ENCODE results near the gene PGA4.

Gene PGA4

GRCh38 chr11:61266602-61267001 is 44.5 kb downstream of the PGA4 start:
- no peak overlapping the region for H3K4me3 ChIP-seq (ENCODE audit: low read depth, low read length)
- H3K27ac ChIP-seq (ENCODE audit: low read depth, low read length) = no peak overlapping the region
- H3K36me3 ChIP-seq (ENCODE audit: insufficient read depth, low read length) = no peaks in the 10 kb centered on the region
- H3K4me1 ChIP-seq (ENCODE audit: control insufficient read depth, insufficient read depth, low read length, unreplicated experiment) = peaks cover 3% of the 10 kb centered on the region
- no peak overlapping the region for H2AFZ ChIP-seq (ENCODE audit: low read length, unreplicated experiment)
- no peaks in the 10 kb centered on the region for H3K79me2 ChIP-seq (ENCODE audit: control insufficient read depth, insufficient read depth, low read length, unreplicated experiment)
- H3K27me3 ChIP-seq (ENCODE audit: insufficient read depth, low read length) = no peaks in the 10 kb centered on the region

DNA sequence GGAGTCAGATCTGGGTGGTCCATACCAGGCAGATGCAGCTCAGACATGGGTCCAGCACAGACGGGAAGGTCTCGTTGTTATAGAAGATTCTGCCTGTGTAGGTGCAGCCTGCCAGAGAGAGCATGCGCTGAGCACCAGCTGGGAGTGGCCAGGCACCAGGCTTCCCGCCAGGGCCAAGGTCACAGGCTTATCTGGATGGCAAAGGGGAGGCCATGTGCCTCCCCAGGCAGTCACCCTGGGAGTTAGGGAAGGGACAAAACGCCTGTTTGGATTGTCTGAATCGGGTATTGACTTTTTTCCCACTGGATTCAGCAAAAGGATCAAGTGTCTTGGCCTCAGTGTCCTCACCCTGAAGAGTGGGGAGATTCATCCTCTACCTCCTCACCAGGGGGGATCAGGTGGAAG is 45.3 kb downstream of the PGA4 start:
- Histone ChIP-seq H3K79me2 (ENCODE audit: control insufficient read depth, insufficient read depth, low read length, unreplicated experiment) (no peaks in the 10 kb centered on the region), H3K27ac (ENCODE audit: low read depth, low read length) (no peak overlapping the region), H3K36me3 (ENCODE audit: insufficient read depth, low read length) (no peaks in the 10 kb centered on the region), H3K27me3 (ENCODE audit: insufficient read depth, low read length) (no peaks in the 10 kb centered on the region), H2AFZ (ENCODE audit: low read length, unreplicated experiment) (no peak overlapping the region), H3K4me3 (ENCODE audit: low read depth, low read length) (no peak overlapping the region), H3K4me1 (ENCODE audit: control insufficient read depth, insufficient read depth, low read length, unreplicated experiment) (peaks cover 3% of the 10 kb centered on the region)

DNA sequence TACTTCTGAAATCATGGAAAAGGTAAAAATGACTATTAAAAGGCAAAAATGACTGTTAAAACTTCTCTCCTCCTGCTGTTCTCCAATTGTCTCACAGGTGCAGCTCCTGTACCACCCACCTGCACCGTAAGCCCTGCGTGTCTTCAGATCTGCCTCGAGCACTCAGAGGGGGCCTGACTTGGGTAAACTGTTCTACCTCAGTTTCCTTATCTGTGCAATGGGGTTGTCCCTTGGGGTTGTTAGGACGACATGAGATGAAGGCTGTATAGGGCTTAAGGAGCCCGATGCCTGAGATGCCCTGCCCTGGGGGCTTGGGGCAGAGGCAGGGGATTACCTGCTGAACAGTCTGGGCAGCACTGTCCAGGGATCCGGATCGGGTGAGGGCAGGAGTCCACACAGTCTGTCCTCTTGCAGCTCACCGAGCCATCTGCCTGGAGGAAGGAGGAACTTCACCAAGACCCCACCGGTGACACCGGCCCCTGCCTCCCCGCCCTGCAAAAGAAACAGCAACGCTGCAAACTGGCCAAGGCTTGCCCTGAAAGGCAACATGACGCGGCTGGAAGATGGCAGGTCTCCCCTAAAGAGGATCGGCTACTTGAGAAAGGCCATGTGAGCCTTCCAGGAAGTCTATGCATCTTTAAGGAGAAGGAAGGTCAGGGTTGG is 46.6 kb downstream of the PGA4 start:
- Histone ChIP-seq H3K4me1 (ENCODE audit: control insufficient read depth, insufficient read depth, low read length, unreplicated experiment) (peaks cover 3% of the 10 kb centered on the region), H3K36me3 (ENCODE audit: insufficient read depth, low read length) (no peaks in the 10 kb centered on the region), H3K79me2 (ENCODE audit: control insufficient read depth, insufficient read depth, low read length, unreplicated experiment) (no peaks in the 10 kb centered on the region), H2AFZ (ENCODE audit: low read length, unreplicated experiment) (no peak overlapping the region), H3K27ac (ENCODE audit: low read depth, low read length) (no peak overlapping the region), H3K27me3 (ENCODE audit: insufficient read depth, low read length) (no peaks in the 10 kb centered on the region), H3K4me3 (ENCODE audit: low read depth, low read length) (no peak overlapping the region)

DNA sequence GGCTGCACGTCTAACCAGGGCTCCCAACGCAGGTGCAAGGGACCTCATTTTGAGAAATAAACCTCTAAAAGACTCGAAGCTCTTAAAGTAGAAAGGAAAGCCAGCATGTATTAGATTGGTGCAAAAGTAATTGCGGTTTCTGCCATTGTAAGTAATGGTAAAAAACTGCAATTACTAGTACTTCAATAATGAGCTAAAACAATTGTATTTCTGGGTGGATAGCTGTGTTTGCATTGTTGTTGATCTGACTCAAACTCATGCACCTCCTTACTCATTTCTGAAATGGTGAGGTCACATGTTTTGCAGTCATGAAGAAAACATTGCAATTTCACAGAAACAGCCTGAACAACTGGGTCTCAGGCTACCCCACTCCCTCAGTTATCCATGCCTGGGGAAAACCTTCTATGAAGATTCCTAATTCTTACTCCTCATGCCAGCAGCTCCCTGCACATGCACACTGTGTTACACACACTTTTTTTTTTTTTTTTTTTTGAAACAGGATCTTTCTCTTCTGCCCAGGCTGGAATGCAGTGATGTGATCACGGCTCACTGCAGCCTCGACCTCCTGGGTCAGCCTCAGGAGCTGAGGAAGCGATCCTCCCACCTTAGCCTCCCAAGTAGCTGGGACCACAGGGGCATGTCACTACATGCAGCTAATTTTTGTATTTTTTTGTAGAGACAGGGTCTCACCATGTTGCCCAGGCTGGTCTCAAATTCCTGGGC is 48.4 kb downstream of the PGA4 start:
- Histone ChIP-seq H3K4me1 (ENCODE audit: control insufficient read depth, insufficient read depth, low read length, unreplicated experiment) (peaks cover 3% of the 10 kb centered on the region), H3K27ac (ENCODE audit: low read depth, low read length) (no peak overlapping the region)

GRCh38 chr11:61272731-61273130 is 50.6 kb downstream of the PGA4 start:
- no peak overlapping the region for H2AFZ ChIP-seq (ENCODE audit: low read length, unreplicated experiment)
- no peak overlapping the region for H3K27ac ChIP-seq (ENCODE audit: low read depth, low read length)
- H3K4me1 ChIP-seq (ENCODE audit: control insufficient read depth, insufficient read depth, low read length, unreplicated experiment) = no peaks in the 10 kb centered on the region
- H3K4me3 ChIP-seq (ENCODE audit: low read depth, low read length) = no peak overlapping the region
- no peaks in the 10 kb centered on the region for H3K79me2 ChIP-seq (ENCODE audit: control insufficient read depth, insufficient read depth, low read length, unreplicated experiment)
- H3K36me3 ChIP-seq (ENCODE audit: insufficient read depth, low read length) = no peaks in the 10 kb centered on the region
- H3K27me3 ChIP-seq (ENCODE audit: insufficient read depth, low read length) = no peaks in the 10 kb centered on the region

More for the DNA sequence above, 48.4 kb downstream of the PGA4 start:
- Histone ChIP-seq H3K36me3 (ENCODE audit: insufficient read depth, low read length) (no peaks in the 10 kb centered on the region), H2AFZ (ENCODE audit: low read length, unreplicated experiment) (no peak overlapping the region), H3K27me3 (ENCODE audit: insufficient read depth, low read length) (no peaks in the 10 kb centered on the region), H3K4me3 (ENCODE audit: low read depth, low read length) (no peak overlapping the region), H3K79me2 (ENCODE audit: control insufficient read depth, insufficient read depth, low read length, unreplicated experiment) (no peaks in the 10 kb centered on the region)

GRCh38 chr11:61273178-61274078 is 51.3 kb downstream of the PGA4 start:
- H3K27me3 ChIP-seq (ENCODE audit: insufficient read depth, low read length) = no peaks in the 10 kb centered on the region
- H3K4me1 ChIP-seq (ENCODE audit: control insufficient read depth, insufficient read depth, low read length, unreplicated experiment) = no peaks in the 10 kb centered on the region
- H3K4me3 ChIP-seq (ENCODE audit: low read depth, low read length) = no peak overlapping the region
- H3K27ac ChIP-seq (ENCODE audit: low read depth, low read length) = no peak overlapping the region
- no peaks in the 10 kb centered on the region for H3K79me2 ChIP-seq (ENCODE audit: control insufficient read depth, insufficient read depth, low read length, unreplicated experiment)
- H2AFZ ChIP-seq (ENCODE audit: low read length, unreplicated experiment) = no peak overlapping the region
- H3K36me3 ChIP-seq (ENCODE audit: insufficient read depth, low read length) = no peaks in the 10 kb centered on the region

- Histone ChIP-seq H2AFZ (ENCODE audit: low read length, unreplicated experiment) (no peak overlapping the region), H3K36me3 (ENCODE audit: insufficient read depth, low read length) (no peaks in the 10 kb centered on the region), H3K27me3 (ENCODE audit: insufficient read depth, low read length) (no peaks in the 10 kb centered on the region), H3K4me1 (ENCODE audit: control insufficient read depth, insufficient read depth, low read length, unreplicated experiment) (no peaks in the 10 kb centered on the region), H3K79me2 (ENCODE audit: control insufficient read depth, insufficient read depth, low read length, unreplicated experiment) (no peaks in the 10 kb centered on the region), H3K4me3 (ENCODE audit: low read depth, low read length) (no peak overlapping the region), H3K27ac (ENCODE audit: low read depth, low read length) (no peak overlapping the region)
These were observed 51.9 kb downstream of the PGA4 start for GRCh38 chr11:61274084-61274483.

DNA sequence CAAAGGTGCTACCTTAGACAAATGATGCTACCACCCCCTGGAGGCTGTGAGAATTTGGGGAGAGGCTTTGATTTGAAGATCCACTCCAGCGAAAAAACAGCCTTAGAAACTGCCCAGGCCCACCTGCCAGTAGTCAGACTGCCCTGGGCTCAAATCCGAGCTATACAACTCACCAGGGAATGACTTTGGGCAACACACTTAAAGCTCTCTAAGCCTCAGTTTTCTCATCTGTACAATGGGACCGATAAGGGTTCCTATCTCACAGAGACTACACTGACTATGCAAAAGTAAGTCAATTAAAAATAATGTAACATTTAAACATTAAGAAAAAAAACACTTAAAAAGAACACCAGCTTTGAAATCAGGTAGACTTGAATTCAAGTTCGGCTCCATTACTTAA is 53.0 kb downstream of the PGA4 start:
- no peaks in the 10 kb centered on the region for H3K27me3 ChIP-seq (ENCODE audit: insufficient read depth, low read length)
- no peaks in the 10 kb centered on the region for H3K36me3 ChIP-seq (ENCODE audit: insufficient read depth, low read length)
- H3K4me1 ChIP-seq (ENCODE audit: control insufficient read depth, insufficient read depth, low read length, unreplicated experiment) = no peaks in the 10 kb centered on the region
- H2AFZ ChIP-seq (ENCODE audit: low read length, unreplicated experiment) = no peak overlapping the region
- H3K79me2 ChIP-seq (ENCODE audit: control insufficient read depth, insufficient read depth, low read length, unreplicated experiment) = no peaks in the 10 kb centered on the region
- H3K27ac ChIP-seq (ENCODE audit: low read depth, low read length) = no peak overlapping the region
- H3K4me3 ChIP-seq (ENCODE audit: low read depth, low read length) = no peak overlapping the region

GRCh38 chr11:61277186-61278000 is 55.2 kb downstream of the PGA4 start:
- H3K4me1 ChIP-seq (ENCODE audit: control insufficient read depth, insufficient read depth, low read length, unreplicated experiment) = no peaks in the 10 kb centered on the region
- no peaks in the 10 kb centered on the region for H3K27me3 ChIP-seq (ENCODE audit: insufficient read depth, low read length)
- no peaks in the 10 kb centered on the region for H3K36me3 ChIP-seq (ENCODE audit: insufficient read depth, low read length)
- H2AFZ ChIP-seq (ENCODE audit: low read length, unreplicated experiment) = no peak overlapping the region
- no peaks in the 10 kb centered on the region for H3K79me2 ChIP-seq (ENCODE audit: control insufficient read depth, insufficient read depth, low read length, unreplicated experiment)
- no peak overlapping the region for H3K4me3 ChIP-seq (ENCODE audit: low read depth, low read length)
- no peak overlapping the region for H3K27ac ChIP-seq (ENCODE audit: low read depth, low read length)

DNA sequence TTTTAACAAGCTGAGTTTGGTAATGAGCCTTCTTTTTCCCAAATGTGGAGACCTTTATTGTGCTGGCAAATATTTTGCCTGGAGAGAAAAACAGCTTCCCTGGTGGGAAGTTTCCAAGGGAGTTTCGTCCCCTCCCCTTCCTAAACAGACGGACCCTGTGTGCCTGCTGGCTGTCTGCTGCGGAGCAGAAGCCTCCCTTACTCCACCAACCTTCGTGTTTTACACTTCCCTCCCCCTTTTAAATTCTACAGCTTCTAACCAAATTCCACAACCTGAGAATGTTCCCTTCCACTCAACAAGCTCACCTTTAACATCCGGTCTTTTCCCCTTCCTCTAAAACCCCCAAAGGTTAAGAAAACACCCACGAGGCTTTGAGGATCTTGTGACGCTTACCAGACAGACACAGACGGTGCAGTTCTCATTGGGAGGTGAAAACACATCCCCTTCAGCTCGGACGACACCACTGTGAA is 55.9 kb downstream of the PGA4 start:
- Histone ChIP-seq H2AFZ (ENCODE audit: low read length, unreplicated experiment) (no peak overlapping the region), H3K27me3 (ENCODE audit: insufficient read depth, low read length) (no peaks in the 10 kb centered on the region), H3K79me2 (ENCODE audit: control insufficient read depth, insufficient read depth, low read length, unreplicated experiment) (no peaks in the 10 kb centered on the region), H3K4me3 (ENCODE audit: low read depth, low read length) (no peak overlapping the region), H3K27ac (ENCODE audit: low read depth, low read length) (no peak overlapping the region), H3K4me1 (ENCODE audit: control insufficient read depth, insufficient read depth, low read length, unreplicated experiment) (no peaks in the 10 kb centered on the region), H3K36me3 (ENCODE audit: insufficient read depth, low read length) (no peaks in the 10 kb centered on the region)

Measured in ACC112 (cell line).